Tibial nerve (tissue), 3 donors: ENCODE measurements around the gene OLFM1.

ENCODE experiments used
- POLR2A ChIP-seq, 2 donors: fragments of 450-650 bp; IDR thresholded peaks; one replicate each; pipeline ENCODE4 v1.6.1; 2017; ENCODE audit warnings: antibody characterized with exemption in 2 of 2, mild to moderate bottlenecking in 2 of 2, moderate library complexity in 2 of 2
- TF ChIP-seq, protein P1 (sequence below), 5 experiments: fragments of 200-600 bp in 3 of 5; fragments of 450-650 bp in 2 of 5; sonication (generic) in 3 of 5; IDR thresholded peaks; one replicate each; pipeline ENCODE4 v1.5.1; 2016 to 2019; ENCODE audit warnings: antibody characterized with exemption in 5 of 5, mild to moderate bottlenecking in 3 of 5, moderate library complexity in 2 of 5

DNA sequence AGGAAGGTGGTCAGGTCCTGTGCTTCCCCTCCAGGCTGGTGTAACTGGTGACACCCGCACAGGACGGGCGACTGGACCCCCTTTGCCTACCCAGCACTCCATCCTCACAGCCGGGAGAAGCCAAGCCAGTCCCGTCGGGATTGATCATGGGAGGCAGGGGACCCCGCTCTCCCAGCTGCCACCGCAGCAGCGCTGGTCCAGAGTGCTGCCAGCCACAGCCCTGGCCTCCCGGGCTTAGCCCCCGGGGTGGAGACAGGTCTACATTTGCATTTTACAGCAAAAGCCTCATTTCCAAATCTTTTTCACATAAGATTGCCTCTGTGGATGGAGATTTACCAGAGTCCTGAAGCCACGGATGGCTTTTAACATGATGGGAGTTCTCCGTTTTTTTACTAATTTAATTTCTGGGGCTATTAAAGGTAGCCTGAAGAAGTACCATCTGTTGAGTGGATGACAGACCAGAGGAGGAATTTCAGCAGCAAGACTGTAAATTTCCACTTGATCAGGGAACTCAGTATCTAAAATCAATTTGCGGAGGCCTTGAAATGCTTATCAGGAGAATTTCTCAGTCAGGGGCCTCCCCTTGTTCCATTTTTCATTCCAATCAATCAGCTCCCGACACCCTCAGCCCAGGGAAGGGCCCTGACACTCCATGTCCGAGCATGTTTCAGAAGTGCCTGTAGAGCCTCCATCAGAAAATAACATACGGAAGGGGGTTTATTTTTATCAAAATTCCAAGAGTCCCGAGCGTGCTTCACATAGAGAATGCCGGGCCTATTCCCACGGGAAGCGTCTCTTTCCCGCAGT, 80.6 kb downstream of the OLFM1 start:
- TF ChIP-seq, protein P1, sequence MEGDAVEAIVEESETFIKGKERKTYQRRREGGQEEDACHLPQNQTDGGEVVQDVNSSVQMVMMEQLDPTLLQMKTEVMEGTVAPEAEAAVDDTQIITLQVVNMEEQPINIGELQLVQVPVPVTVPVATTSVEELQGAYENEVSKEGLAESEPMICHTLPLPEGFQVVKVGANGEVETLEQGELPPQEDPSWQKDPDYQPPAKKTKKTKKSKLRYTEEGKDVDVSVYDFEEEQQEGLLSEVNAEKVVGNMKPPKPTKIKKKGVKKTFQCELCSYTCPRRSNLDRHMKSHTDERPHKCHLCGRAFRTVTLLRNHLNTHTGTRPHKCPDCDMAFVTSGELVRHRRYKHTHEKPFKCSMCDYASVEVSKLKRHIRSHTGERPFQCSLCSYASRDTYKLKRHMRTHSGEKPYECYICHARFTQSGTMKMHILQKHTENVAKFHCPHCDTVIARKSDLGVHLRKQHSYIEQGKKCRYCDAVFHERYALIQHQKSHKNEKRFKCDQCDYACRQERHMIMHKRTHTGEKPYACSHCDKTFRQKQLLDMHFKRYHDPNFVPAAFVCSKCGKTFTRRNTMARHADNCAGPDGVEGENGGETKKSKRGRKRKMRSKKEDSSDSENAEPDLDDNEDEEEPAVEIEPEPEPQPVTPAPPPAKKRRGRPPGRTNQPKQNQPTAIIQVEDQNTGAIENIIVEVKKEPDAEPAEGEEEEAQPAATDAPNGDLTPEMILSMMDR (IDR thresholded peaks at IDR 0.05), result no peak
- TF ChIP-seq POLR2A (IDR thresholded peaks at IDR 0.05), result no peak
